GM18873 (cell line): Measurements from ENCODE around the gene FBXO46.

Source experiments
- ATAC-seq: cut with Tn5 transposase; IDR thresholded peaks from one replicate; pipeline ENCODE4 v1.9.1; 2021; ENCODE audit warnings: mild to moderate bottlenecking, moderate library complexity, moderate number of reproducible peaks; ENCODE audit not compliant: unreplicated experiment, low FRiP score

Gene FBXO46

GRCh38 chr19:45730368-45731288, at the start of gene FBXO46:
FBXO46 (minus strand) TSS chr19:45730896; CDS start chr19:45713495, 17,401 bp downstream.
- ATAC-seq, result peak; percentile 80

- ATAC-seq, result no peak
Observed at GRCh38 chr19:45780146-45780447, 49.4 kb upstream of the FBXO46 start.

- ATAC-seq, result no peak
Observed at GRCh38 chr19:45779231-45780145, 48.8 kb upstream of the FBXO46 start.

- no peak for ATAC-seq
Observed at GRCh38 chr19:45778010-45778661, 47.4 kb upstream of the FBXO46 start.

GRCh38 chr19:45777395-45777961, 46.8 kb upstream of the FBXO46 start:
- ATAC-seq, result no peak

GRCh38 chr19:45774765-45775164, 44.1 kb upstream of the FBXO46 start:
- no peak for ATAC-seq

GRCh38 chr19:45773384-45773783, 42.7 kb upstream of the FBXO46 start:
- ATAC-seq, result no peak

GRCh38 chr19:45772912-45773311, 42.2 kb upstream of the FBXO46 start:
- no peak for ATAC-seq

GRCh38 chr19:45772130-45772840, 41.6 kb upstream of the FBXO46 start:
- no peak for ATAC-seq

- ATAC-seq, result no peak
Observed at GRCh38 chr19:45771311-45771933, 40.7 kb upstream of the FBXO46 start.

- ATAC-seq, result no peak
Observed at GRCh38 chr19:45770192-45771101, 39.8 kb upstream of the FBXO46 start.

GRCh38 chr19:45769821-45770191, 39.1 kb upstream of the FBXO46 start:
- no peak for ATAC-seq

GRCh38 chr19:45768984-45769782, 38.5 kb upstream of the FBXO46 start, which contains the start of gene SIX5:
SIX5 (minus strand) TSS chr19:45769252; CDS start chr19:45768844, 408 bp downstream.
- peak; percentile 66 for ATAC-seq

- no peak for ATAC-seq
Observed at GRCh38 chr19:45768655-45768983, 37.9 kb upstream of the FBXO46 start.

- no peak for ATAC-seq
Observed at GRCh38 chr19:45767881-45768654, 37.4 kb upstream of the FBXO46 start.

GRCh38 chr19:45767410-45767880, 36.7 kb upstream of the FBXO46 start:
- no peak for ATAC-seq

GRCh38 chr19:45766869-45767346, 36.2 kb upstream of the FBXO46 start:
- ATAC-seq, result no peak
